GM23338 (cell line): ENCODE results near the gene MTCL1. TPM values are rescaled to one million over a fixed set of nuclear protein-coding genes. Genes with fewer than 3 reads are reported as not detected.

ENCODE experiments used
- ATAC-seq: fragments of 200-7000 bp; cut with Tn5 transposase; 3 replicates; pipeline ENCODE4 v1.9.1; 2020
- DNase-seq: peaks from one replicate; pipeline ENCODE4 v3.0.0-alpha.2; 2015; ENCODE audit warnings: low spot score
- H2AFZ ChIP-seq: fragments of 200-600 bp; sonication (generic); 2 replicates; pipeline ENCODE4 v1.8.0; 2016; ENCODE audit warnings: antibody characterized with exemption, mild to moderate bottlenecking, moderate library complexity
- H3F3A ChIP-seq: fragments of 200-600 bp; sonication (generic); replicated peaks from 2 replicates; pipeline ENCODE4 v1.8.0; 2017; ENCODE audit warnings: antibody characterized with exemption, mixed run types, low read depth
- H3K27ac ChIP-seq: fragments of 200-600 bp; sonication (generic); 2 replicates; pipeline ENCODE4 v1.6.1; 2016; ENCODE audit warnings: low read depth
- H3K27me3 ChIP-seq: fragments of 200-600 bp; sonication (generic); 2 replicates; pipeline ENCODE4 v1.8.0; 2016; ENCODE audit warnings: mild to moderate bottlenecking, mixed run types, moderate library complexity; ENCODE audit not compliant: insufficient read depth
- H3K36me3 ChIP-seq: fragments of 200-600 bp; sonication (generic); 2 replicates; pipeline ENCODE4 v1.8.0; 2016; ENCODE audit warnings: mild to moderate bottlenecking; ENCODE audit not compliant: insufficient read depth
- H3K4me1 ChIP-seq: fragments of 200-600 bp; sonication (generic); 2 replicates; pipeline ENCODE4 v1.8.0; 2016; ENCODE audit warnings: mild to moderate bottlenecking, moderate library complexity; ENCODE audit not compliant: insufficient read depth
- H3K4me2 ChIP-seq: fragments of 200-600 bp; sonication (generic); 2 replicates; pipeline ENCODE4 v1.7.1; 2017; ENCODE audit warnings: mixed run types
- H3K4me3 ChIP-seq: fragments of 200-600 bp; sonication (generic); 2 replicates; pipeline ENCODE4 v1.6.1; 2016; ENCODE audit warnings: mixed run types
- H3K79me2 ChIP-seq: fragments of 200-600 bp; sonication (generic); replicated peaks from 2 replicates; pipeline ENCODE4 v1.8.0; 2017; ENCODE audit warnings: mild to moderate bottlenecking; ENCODE audit not compliant: insufficient read depth
- H3K9me2 ChIP-seq: fragments of 200-600 bp; sonication (generic); 2 replicates; pipeline ENCODE4 v1.8.0; 2017; ENCODE audit not compliant: insufficient read depth
- H4K20me1 ChIP-seq: fragments of 200-600 bp; sonication (generic); replicated peaks from 2 replicates; pipeline ENCODE4 v1.8.0; 2017; ENCODE audit warnings: mild to moderate bottlenecking; ENCODE audit not compliant: insufficient read depth
- H3K27ac Mint-ChIP-seq: 2 replicates; pipeline ENCODE4 v1.8.0; 2020; ENCODE audit warnings: inconsistent platforms, mild to moderate bottlenecking, moderate library complexity, mixed read lengths
- H3K27me3 Mint-ChIP-seq: 3 replicates; pipeline ENCODE4 v1.8.0; 2022; ENCODE audit warnings: low read depth, mild to moderate bottlenecking, moderate library complexity, mixed read lengths, inconsistent platforms; ENCODE audit not compliant: insufficient read depth, poor library complexity
- H3K36me3 Mint-ChIP-seq: 3 replicates; pipeline ENCODE4 v1.8.0; 2021; ENCODE audit warnings: low read depth, mild to moderate bottlenecking, inconsistent platforms, moderate library complexity, mixed read lengths
- H3K4me1 Mint-ChIP-seq: 3 replicates; pipeline ENCODE4 v1.8.0; 2020; ENCODE audit warnings: mild to moderate bottlenecking, inconsistent platforms, mixed read lengths
- H3K4me3 Mint-ChIP-seq: 3 replicates; pipeline ENCODE4 v1.8.0; 2021; ENCODE audit warnings: moderate library complexity, mild to moderate bottlenecking, inconsistent platforms, mixed read lengths
- H3K9me3 Mint-ChIP-seq: 3 replicates; pipeline ENCODE4 v1.8.0; 2020; ENCODE audit warnings: moderate library complexity, mild to moderate bottlenecking, inconsistent platforms, mixed read lengths
- CREB1 ChIP-seq: fragments of 250-450 bp; sonication (Bioruptor Pico); IDR thresholded peaks from 2 replicates; pipeline ENCODE4 v1.5.0; 2020; ENCODE audit warnings: low read depth, mild to moderate bottlenecking, moderate library complexity
- EZH2 ChIP-seq: fragments of 200-600 bp; sonication (generic); IDR thresholded peaks from one replicate; pipeline ENCODE4 v1.8.0; 2017; ENCODE audit warnings: antibody characterized with exemption, mild to moderate bottlenecking, low read depth; ENCODE audit not compliant: unreplicated experiment
- EZH2phosphoT487 ChIP-seq: fragments of 200-600 bp; sonication (generic); IDR thresholded peaks from one replicate; pipeline ENCODE4 v1.8.1; 2018; ENCODE audit warnings: antibody characterized with exemption; ENCODE audit not compliant: unreplicated experiment
- NANOG ChIP-seq: IDR thresholded peaks from 2 replicates; pipeline ENCODE4 v1.6.1; 2016; ENCODE audit warnings: antibody characterized with exemption, borderline replicate concordance
- STAT1 ChIP-seq: IDR thresholded peaks from one replicate; pipeline ENCODE4 v1.6.1; 2016; ENCODE audit warnings: antibody characterized with exemption; ENCODE audit not compliant: unreplicated experiment
- ZNF114 ChIP-seq: fragments of 250-450 bp; sonication (Bioruptor Pico); IDR thresholded peaks from 2 replicates; pipeline ENCODE4 v1.5.0; 2020; ENCODE audit warnings: mild to moderate bottlenecking, moderate library complexity
- ZNF331 ChIP-seq: fragments of 250-450 bp; sonication (Bioruptor Pico); IDR thresholded peaks from 2 replicates; pipeline ENCODE4 v1.5.0; 2020; ENCODE audit warnings: low read depth, mild to moderate bottlenecking, moderate library complexity
- polyA plus RNA-seq: library from polyadenylated mRNA; unstranded; fragments of >200 nt; fragmentation: Nextera tagmentation; extraction: Ambion mirVana; gene quantifications from 2 replicates; pipeline ENCODE4 v1.2.1, GENCODE V29; 2016
- total RNA-seq: library from RNA; depleted of rRNA; stranded (reverse); fragments of >200 nt; shearing (Covaris generic); gene quantifications from 2 replicates; pipeline ENCODE4 v1.2.3, GENCODE V29; 2014
- TF ChIP-seq, protein P1 (sequence below): IDR thresholded peaks from 2 replicates; pipeline ENCODE4 v1.6.1; 2016; ENCODE audit warnings: antibody characterized with exemption
- TF ChIP-seq, protein P2 (sequence below), 2 experiments: fragments of 200-600 bp in 1 of 2; sonication (generic) in 1 of 2; conservative IDR thresholded peaks; 2 replicates each; pipeline versions ENCODE4 v1.5.1 to v1.6.1; 2016 to 2017; ENCODE audit warnings: antibody characterized with exemption in 2 of 2, low read depth in 2 of 2, mild to moderate bottlenecking in 2 of 2, moderate library complexity in 1 of 2
- TF ChIP-seq, protein P3 (sequence below): IDR thresholded peaks from one replicate; pipeline ENCODE4 v1.6.1; 2018; ENCODE audit warnings: antibody characterized with exemption; ENCODE audit not compliant: unreplicated experiment
- TF ChIP-seq, protein P4 (sequence below): fragments of 250-450 bp; sonication (Bioruptor Pico); IDR thresholded peaks from 2 replicates; pipeline ENCODE4 v1.5.0; 2020; ENCODE audit warnings: mild to moderate bottlenecking, moderate library complexity

Gene MTCL1
- total and polyA plus RNA-seq, 2 experiments from 2014 or later = 14.4 to 45.0 TPM

DNA sequence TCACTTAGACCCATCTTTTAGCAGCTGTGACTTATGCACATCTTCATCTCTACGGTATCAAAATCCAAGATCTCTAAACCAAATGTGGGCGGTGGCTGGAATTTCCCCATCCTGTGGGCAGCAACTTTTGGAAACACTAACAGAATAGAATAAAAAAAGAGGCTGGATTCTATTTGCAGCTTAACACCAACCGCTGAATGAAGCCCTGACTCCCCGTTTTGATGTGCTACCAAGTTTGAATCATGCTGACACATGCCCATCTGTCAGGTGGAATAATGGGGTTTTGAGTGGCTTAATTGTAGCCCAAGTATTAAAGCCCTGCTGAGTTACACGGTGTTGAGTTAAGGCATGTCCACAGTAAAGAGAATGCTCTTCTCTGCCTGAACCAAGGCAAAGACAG lies 165.2 kb downstream of the MTCL1 start (continued):
- no peak for TF ChIP-seq EZH2
- no peak for TF ChIP-seq EZH2phosphoT487
- no peak for TF ChIP-seq ZNF114 (CRISPR knock-in tag)
- TF ChIP-seq STAT1 = no peak
- TF ChIP-seq CREB1 (CRISPR knock-in tag) = no peak
- TF ChIP-seq ZNF331 (CRISPR knock-in tag) = no peak
- TF ChIP-seq, protein P1, sequence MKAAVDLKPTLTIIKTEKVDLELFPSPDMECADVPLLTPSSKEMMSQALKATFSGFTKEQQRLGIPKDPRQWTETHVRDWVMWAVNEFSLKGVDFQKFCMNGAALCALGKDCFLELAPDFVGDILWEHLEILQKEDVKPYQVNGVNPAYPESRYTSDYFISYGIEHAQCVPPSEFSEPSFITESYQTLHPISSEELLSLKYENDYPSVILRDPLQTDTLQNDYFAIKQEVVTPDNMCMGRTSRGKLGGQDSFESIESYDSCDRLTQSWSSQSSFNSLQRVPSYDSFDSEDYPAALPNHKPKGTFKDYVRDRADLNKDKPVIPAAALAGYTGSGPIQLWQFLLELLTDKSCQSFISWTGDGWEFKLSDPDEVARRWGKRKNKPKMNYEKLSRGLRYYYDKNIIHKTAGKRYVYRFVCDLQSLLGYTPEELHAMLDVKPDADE = no peak

DNA sequence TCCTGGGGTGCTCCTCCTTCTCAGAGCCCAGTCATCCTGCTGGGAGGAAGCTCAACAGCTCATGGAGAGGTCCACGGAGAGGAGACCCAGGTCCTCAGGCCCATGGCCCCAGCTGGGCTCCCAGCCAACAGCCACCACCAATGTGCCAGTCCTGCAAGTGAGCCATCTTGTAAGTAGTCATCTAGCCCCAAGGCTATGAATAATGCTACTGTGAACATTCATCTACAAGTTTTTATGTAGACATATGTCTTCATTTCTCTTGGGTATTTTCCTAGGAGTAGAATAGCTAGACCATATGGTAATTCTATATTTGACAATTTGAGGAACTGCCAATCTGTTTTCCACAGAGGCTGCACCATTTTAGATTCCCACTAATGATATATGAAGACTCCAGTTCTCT lies 166.1 kb downstream of the MTCL1 start:
- Mint-ChIP-seq H3K27ac (no peak overlapping the region), H3K36me3 (no peaks in the 10 kb centered on the region), H3K4me3 (no peak overlapping the region), H3K4me1 (no peaks in the 10 kb centered on the region), H3K9me3 (no peaks in the 10 kb centered on the region), H3K27me3 (peaks cover 4% of the 10 kb centered on the region)
- Histone ChIP-seq H3F3A (no peaks in the 10 kb centered on the region), H3K27me3 (no peaks in the 10 kb centered on the region), H3K9me2 (0 out of 2 replicates have a peak, but pooled peaks cover 12% of the 10 kb centered on the region), H2AFZ (no peak overlapping the region), H3K4me2 (no peak overlapping the region), H3K36me3 (no peaks in the 10 kb centered on the region), H3K4me1 (no peaks in the 10 kb centered on the region), H3K4me3 (no peak overlapping the region), H3K27ac (no peak overlapping the region), H4K20me1 (no peaks in the 10 kb centered on the region), H3K79me2 (no peaks in the 10 kb centered on the region)
- no peak for DNase-seq
- ATAC-seq = no peak
- TF ChIP-seq, protein P1 = no peak
- TF ChIP-seq, protein P2, sequence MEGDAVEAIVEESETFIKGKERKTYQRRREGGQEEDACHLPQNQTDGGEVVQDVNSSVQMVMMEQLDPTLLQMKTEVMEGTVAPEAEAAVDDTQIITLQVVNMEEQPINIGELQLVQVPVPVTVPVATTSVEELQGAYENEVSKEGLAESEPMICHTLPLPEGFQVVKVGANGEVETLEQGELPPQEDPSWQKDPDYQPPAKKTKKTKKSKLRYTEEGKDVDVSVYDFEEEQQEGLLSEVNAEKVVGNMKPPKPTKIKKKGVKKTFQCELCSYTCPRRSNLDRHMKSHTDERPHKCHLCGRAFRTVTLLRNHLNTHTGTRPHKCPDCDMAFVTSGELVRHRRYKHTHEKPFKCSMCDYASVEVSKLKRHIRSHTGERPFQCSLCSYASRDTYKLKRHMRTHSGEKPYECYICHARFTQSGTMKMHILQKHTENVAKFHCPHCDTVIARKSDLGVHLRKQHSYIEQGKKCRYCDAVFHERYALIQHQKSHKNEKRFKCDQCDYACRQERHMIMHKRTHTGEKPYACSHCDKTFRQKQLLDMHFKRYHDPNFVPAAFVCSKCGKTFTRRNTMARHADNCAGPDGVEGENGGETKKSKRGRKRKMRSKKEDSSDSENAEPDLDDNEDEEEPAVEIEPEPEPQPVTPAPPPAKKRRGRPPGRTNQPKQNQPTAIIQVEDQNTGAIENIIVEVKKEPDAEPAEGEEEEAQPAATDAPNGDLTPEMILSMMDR (conservative IDR thresholded peaks at IDR 0.05; ENCODE audit: low read depth in 2 of 2) = no peak
- no peak for TF ChIP-seq EZH2
- TF ChIP-seq, protein P3, sequence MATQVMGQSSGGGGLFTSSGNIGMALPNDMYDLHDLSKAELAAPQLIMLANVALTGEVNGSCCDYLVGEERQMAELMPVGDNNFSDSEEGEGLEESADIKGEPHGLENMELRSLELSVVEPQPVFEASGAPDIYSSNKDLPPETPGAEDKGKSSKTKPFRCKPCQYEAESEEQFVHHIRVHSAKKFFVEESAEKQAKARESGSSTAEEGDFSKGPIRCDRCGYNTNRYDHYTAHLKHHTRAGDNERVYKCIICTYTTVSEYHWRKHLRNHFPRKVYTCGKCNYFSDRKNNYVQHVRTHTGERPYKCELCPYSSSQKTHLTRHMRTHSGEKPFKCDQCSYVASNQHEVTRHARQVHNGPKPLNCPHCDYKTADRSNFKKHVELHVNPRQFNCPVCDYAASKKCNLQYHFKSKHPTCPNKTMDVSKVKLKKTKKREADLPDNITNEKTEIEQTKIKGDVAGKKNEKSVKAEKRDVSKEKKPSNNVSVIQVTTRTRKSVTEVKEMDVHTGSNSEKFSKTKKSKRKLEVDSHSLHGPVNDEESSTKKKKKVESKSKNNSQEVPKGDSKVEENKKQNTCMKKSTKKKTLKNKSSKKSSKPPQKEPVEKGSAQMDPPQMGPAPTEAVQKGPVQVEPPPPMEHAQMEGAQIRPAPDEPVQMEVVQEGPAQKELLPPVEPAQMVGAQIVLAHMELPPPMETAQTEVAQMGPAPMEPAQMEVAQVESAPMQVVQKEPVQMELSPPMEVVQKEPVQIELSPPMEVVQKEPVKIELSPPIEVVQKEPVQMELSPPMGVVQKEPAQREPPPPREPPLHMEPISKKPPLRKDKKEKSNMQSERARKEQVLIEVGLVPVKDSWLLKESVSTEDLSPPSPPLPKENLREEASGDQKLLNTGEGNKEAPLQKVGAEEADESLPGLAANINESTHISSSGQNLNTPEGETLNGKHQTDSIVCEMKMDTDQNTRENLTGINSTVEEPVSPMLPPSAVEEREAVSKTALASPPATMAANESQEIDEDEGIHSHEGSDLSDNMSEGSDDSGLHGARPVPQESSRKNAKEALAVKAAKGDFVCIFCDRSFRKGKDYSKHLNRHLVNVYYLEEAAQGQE = no peak
- no peak for TF ChIP-seq EZH2phosphoT487
- no peak for TF ChIP-seq NANOG
- TF ChIP-seq, protein P4, sequence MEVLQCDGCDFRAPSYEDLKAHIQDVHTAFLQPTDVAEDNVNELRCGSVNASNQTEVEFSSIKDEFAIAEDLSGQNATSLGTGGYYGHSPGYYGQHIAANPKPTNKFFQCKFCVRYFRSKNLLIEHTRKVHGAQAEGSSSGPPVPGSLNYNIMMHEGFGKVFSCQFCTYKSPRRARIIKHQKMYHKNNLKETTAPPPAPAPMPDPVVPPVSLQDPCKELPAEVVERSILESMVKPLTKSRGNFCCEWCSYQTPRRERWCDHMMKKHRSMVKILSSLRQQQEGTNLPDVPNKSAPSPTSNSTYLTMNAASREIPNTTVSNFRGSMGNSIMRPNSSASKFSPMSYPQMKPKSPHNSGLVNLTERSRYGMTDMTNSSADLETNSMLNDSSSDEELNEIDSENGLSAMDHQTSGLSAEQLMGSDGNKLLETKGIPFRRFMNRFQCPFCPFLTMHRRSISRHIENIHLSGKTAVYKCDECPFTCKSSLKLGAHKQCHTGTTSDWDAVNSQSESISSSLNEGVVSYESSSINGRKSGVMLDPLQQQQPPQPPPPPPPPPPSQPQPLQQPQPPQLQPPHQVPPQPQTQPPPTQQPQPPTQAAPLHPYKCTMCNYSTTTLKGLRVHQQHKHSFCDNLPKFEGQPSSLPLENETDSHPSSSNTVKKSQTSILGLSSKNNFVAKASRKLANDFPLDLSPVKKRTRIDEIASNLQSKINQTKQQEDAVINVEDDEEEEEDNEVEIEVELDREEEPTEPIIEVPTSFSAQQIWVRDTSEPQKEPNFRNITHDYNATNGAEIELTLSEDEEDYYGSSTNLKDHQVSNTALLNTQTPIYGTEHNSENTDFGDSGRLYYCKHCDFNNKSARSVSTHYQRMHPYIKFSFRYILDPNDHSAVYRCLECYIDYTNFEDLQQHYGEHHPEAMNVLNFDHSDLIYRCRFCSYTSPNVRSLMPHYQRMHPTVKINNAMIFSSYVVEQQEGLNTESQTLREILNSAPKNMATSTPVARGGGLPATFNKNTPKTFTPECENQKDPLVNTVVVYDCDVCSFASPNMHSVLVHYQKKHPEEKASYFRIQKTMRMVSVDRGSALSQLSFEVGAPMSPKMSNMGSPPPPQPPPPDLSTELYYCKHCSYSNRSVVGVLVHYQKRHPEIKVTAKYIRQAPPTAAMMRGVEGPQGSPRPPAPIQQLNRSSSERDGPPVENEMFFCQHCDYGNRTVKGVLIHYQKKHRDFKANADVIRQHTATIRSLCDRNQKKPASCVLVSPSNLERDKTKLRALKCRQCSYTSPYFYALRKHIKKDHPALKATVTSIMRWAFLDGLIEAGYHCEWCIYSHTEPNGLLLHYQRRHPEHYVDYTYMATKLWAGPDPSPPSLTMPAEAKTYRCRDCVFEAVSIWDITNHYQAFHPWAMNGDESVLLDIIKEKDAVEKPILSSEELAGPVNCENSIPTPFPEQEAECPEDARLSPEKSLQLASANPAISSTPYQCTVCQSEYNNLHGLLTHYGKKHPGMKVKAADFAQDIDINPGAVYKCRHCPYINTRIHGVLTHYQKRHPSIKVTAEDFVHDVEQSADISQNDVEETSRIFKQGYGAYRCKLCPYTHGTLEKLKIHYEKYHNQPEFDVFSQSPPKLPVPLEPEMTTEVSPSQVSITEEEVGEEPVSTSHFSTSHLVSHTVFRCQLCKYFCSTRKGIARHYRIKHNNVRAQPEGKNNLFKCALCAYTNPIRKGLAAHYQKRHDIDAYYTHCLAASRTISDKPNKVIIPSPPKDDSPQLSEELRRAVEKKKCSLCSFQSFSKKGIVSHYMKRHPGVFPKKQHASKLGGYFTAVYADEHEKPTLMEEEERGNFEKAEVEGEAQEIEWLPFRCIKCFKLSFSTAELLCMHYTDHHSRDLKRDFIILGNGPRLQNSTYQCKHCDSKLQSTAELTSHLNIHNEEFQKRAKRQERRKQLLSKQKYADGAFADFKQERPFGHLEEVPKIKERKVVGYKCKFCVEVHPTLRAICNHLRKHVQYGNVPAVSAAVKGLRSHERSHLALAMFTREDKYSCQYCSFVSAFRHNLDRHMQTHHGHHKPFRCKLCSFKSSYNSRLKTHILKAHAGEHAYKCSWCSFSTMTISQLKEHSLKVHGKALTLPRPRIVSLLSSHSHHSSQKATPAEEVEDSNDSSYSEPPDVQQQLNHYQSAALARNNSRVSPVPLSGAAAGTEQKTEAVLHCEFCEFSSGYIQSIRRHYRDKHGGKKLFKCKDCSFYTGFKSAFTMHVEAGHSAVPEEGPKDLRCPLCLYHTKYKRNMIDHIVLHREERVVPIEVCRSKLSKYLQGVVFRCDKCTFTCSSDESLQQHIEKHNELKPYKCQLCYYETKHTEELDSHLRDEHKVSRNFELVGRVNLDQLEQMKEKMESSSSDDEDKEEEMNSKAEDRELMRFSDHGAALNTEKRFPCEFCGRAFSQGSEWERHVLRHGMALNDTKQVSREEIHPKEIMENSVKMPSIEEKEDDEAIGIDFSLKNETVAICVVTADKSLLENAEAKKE (CRISPR knock-in tag) = no peak
- TF ChIP-seq STAT1 = no peak
- no peak for TF ChIP-seq ZNF114 (CRISPR knock-in tag)
